Mucosa of gallbladder (tissue), 1 donor: ENCODE data around the gene MRPL24. TPM values are rescaled to one million over a fixed set of nuclear protein-coding genes. Genes with fewer than 3 reads are reported as not detected.
A peak's percentile ranks its signal among the peaks of the same experiment; 100 is the strongest.

Experiments
- DNase-seq: peaks from one replicate; pipeline ENCODE4 v3.0.0-alpha.2; 2020; ENCODE audit warnings: low spot score
- total RNA-seq: library from RNA; stranded (reverse); gene quantifications from one replicate; pipeline ENCODE4 v1.2.1, GENCODE V29; 2021
- donor health status: DM: no; HTN: no; CAD: no.

The MRPL24 gene
- total RNA-seq, 1 donor from 2014 or later = 63.7 TPM

DNA sequence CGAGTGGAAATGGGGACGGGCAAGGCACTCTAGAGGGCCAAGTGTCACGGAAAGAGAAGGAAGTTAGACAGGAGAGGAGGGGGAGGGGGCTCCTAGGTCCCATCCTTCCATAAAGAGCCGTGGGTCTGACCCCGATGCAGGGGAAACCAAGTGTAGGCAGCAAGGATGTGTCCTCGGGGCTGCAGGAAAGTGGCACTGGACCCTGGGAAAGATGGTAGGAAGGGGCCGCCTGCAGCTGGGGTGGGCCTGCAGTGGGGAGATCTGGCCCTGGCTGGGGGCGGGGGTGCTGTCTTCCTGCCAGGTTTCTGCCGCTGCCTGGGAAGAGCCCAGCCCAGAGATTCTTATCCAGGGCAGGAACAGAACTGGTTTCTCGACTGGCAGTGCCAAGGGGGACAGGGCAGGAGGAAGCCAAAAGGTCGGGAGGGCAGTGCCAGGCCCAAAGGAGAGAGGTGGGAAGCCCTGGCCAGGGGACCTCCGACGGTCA, 48.4 kb downstream of the MRPL24 start:
- no peak for DNase-seq

GRCh38 chr1:156691665-156692440, 49.0 kb downstream of the MRPL24 start:
- no peak for DNase-seq

GRCh38 chr1:156691191-156691590, 49.7 kb downstream of the MRPL24 start:
- no peak for DNase-seq

GRCh38 chr1:156690675-156691036, 50.2 kb downstream of the MRPL24 start:
- no peak for DNase-seq

- DNase-seq = no peak
Measured at GRCh38 chr1:156689953-156690674, 50.8 kb downstream of the MRPL24 start.

DNA sequence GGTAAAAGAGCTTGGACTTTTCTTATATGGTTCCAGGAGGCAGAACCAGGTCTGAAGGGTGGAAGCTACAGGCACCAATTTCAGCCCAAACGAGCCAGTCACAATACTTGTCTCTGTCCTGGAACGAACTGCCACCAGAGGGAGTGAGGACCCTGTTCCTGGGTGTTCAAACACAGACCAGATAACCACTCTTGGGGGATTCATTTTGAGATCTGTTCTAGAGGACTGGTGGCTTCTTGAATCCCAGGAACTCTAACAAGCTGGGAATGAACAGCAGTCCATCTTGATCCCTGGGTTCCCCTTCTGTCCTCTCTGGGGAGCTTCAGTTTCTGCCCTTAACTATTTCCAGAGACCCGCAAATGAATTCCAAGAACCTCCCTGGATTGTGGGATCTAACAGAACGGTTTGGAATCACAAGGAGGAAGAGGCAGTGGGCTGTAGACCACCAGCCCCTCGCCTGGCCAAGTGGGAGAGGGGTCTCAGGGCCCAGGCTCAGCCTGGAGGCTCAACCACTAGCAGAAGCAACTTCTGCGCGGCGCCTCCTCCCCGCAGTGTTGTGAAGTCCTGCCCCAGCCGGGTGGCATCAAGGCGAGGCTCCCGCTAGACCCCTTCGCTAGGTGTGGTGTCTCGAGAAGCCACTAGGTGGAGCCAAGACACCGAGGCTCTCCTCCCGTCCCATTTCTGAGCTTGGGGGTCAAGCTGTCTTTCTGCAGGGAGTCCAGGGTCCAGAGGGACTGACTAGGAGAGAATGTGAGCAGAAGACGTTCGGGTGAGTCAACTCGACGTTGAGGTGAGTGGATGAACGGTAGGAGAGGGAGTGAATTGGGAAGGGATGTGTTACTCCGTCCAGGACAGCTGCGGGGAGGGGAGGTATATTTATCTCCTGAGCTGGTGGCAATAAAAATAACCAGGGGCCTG, 51.6 kb downstream of the MRPL24 start:
- DNase-seq = peak; percentile 72

Other genes starting within 250 kb of the MRPL24 start
- 57.8 TPM for gene MEF2D, start 240.3 kb downstream of the MRPL24 start, total RNA-seq
- 2.5 TPM for gene IQGAP3, start 168.5 kb downstream of the MRPL24 start, total RNA-seq
- 0.60 TPM for gene TTC24, start 161.4 kb downstream of the MRPL24 start, total RNA-seq
- 99.0 TPM for gene NAXE, start 149.3 kb downstream of the MRPL24 start, total RNA-seq
- gene GPATCH4, start 139.6 kb downstream of the MRPL24 start, total RNA-seq = 12.6 TPM
- gene HAPLN2, start 121.7 kb downstream of the MRPL24 start, total RNA-seq = 0.43 TPM
- gene BCAN, start 99.0 kb downstream of the MRPL24 start, total RNA-seq = 0.52 TPM
- 26.1 TPM for gene NES, start 63.7 kb downstream of the MRPL24 start, total RNA-seq
- gene CRABP2, start 35.5 kb downstream of the MRPL24 start, total RNA-seq = 3.5 TPM
- gene METTL25B, start 12.6 kb downstream of the MRPL24 start, total RNA-seq = 48.0 TPM
- 24.1 TPM for gene ISG20L2, start 12.3 kb downstream of the MRPL24 start, total RNA-seq
- gene HDGF, start 10.6 kb upstream of the MRPL24 start, total RNA-seq = 170 TPM
- gene PRCC, start 26.4 kb upstream of the MRPL24 start, total RNA-seq = 57.8 TPM
- gene SH2D2A, start 75.8 kb upstream of the MRPL24 start, total RNA-seq = 5.4 TPM
- 0.58 TPM for gene INSRR, start 118.0 kb upstream of the MRPL24 start, total RNA-seq
- 3.3 TPM for gene NTRK1, start 119.8 kb upstream of the MRPL24 start, total RNA-seq
- gene PEAR1, start 152.6 kb upstream of the MRPL24 start, total RNA-seq = 9.9 TPM
- 0.23 TPM for gene LRRC71, start 179.5 kb upstream of the MRPL24 start, total RNA-seq